Loucy (cell line): ENCODE results near the gene SYNE1.

ENCODE experiments used
- EZH2phosphoT487 ChIP-seq: fragments of 200-600 bp; IDR thresholded peaks from 2 replicates; pipeline ENCODE4 v1.6.1; 2018; ENCODE audit warnings: antibody characterized with exemption, mild to moderate bottlenecking, moderate library complexity, borderline replicate concordance
- TF ChIP-seq, protein P1 (sequence below): fragments of 200-600 bp; sonication (generic); conservative IDR thresholded peaks from 2 replicates; pipeline ENCODE4 v1.5.1; 2014; ENCODE audit warnings: mild to moderate bottlenecking, antibody characterized with exemption, low read length

- TF ChIP-seq, protein P1, sequence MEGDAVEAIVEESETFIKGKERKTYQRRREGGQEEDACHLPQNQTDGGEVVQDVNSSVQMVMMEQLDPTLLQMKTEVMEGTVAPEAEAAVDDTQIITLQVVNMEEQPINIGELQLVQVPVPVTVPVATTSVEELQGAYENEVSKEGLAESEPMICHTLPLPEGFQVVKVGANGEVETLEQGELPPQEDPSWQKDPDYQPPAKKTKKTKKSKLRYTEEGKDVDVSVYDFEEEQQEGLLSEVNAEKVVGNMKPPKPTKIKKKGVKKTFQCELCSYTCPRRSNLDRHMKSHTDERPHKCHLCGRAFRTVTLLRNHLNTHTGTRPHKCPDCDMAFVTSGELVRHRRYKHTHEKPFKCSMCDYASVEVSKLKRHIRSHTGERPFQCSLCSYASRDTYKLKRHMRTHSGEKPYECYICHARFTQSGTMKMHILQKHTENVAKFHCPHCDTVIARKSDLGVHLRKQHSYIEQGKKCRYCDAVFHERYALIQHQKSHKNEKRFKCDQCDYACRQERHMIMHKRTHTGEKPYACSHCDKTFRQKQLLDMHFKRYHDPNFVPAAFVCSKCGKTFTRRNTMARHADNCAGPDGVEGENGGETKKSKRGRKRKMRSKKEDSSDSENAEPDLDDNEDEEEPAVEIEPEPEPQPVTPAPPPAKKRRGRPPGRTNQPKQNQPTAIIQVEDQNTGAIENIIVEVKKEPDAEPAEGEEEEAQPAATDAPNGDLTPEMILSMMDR: no peak
- TF ChIP-seq EZH2phosphoT487: no peak
These were observed 162.8 kb downstream of the SYNE1 start for GRCh38 chr6:152474354-152474753.
